ENCODE data around the gene ATP1A3. TPM values are rescaled to one million over a fixed set of nuclear protein-coding genes. Genes with fewer than 3 reads are reported as not detected.

ATP1A3 gene
- total and polyA plus RNA-seq, 9 donors = 0.18 to 1.2 (median 0.56) TPM

DNA sequence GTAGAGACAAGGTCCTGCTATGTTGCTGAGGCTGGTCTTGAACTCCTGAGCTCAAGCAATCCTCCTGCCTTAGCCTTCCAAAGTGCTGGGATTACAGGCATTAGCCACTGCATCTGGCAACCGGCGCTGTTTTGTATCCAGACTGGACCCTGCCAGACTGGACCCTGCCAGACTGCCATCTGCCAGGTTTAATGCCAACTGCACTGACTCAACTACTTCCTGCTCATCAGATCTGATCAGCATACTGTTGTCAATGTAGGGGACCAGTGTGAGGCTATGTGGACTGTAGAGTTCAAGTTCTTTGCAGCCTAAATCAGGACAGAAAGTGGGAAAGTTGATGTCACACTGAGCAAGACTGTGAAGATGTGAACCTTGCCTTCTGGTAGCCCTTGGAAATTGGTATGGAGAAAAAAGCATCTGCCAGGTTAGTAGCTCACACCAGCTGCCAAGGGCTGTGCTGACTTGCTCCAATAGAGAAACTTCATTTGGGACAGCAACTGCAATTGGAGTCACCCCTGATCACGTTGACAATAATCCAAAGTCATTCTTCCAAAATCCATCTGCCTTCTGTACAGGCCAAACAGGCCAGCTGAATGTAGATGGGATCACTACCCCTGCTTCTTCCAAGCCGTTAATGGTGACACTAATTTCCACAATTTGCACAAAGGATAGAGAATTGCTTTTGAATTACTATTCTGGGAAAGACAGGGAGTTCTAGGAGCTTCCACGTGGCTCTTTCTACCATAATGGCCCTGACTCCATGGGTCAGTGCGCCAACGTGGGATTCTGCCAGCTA, 36.8 kb upstream of the ATP1A3 start:
- H3K4me1 ChIP-seq (ENCODE audit: control insufficient read depth, insufficient read depth, low read length) = peaks cover 16% of the 10 kb centered on the region
- peak overlapping the region; percentile 62 for H3K27ac ChIP-seq (ENCODE audit: low read length)
- H3K4me3 ChIP-seq (ENCODE audit: low read length) = no peak overlapping the region
- 76% methylated on average over 6 of the region's 7 CpGs for WGBS (ENCODE audit: insufficient coverage)
- no peaks in the 10 kb centered on the region for H3K36me3 ChIP-seq (ENCODE audit: control insufficient read depth, insufficient read depth, low read length)
- H3K27me3 ChIP-seq (ENCODE audit: control insufficient read depth, insufficient read depth, low read length) = no peaks in the 10 kb centered on the region
- DNase-seq = peak; percentile 64
- H3K9me3 ChIP-seq (replicated peaks; ENCODE audit: control insufficient read depth, low read depth, low read length) = no peaks in the 10 kb centered on the region

DNA sequence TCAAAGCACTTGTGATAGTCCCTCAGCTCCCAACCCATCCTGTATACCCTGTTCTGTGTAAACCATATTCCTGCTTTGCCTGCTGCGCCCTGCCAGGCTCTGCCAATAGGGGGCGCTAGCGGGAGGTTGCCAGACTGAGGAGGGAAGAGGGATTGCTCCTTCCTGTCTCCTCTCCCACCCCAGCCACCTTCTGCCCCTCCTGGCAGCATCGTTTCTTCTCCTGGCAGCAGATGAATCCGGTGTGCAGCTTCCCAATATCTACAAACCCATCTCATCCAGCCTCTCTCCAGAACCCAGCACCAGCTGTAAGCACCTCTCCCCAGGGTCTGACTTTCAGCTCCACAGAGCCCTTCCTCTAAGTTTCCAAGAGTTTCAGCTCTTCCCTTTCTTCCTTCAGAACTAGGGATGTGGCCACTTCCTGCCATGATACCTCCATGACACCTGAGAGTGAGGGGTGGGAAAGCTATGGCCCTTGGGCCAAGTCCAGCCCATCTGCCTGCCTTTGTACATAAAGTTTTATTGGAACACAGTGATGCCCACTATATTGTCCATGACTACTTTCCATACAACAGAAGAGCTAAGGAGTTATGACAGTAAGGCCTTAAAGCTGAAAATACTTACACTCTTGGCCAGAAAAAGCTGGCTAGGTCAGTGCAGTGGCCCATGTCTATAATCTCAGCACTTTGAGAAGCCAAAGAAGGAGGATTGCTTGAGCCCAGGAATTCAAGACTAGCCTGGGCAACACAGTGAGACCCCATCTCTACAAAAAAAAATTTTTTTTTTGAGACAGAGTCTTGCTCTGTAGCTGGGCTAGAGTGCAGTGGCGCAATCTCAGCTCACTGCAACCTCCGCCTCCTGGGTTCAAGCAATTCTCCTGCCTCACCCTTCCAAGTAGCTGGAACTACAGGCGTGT, 34.5 kb upstream of the ATP1A3 start:
- Histone ChIP-seq H3K27me3 (ENCODE audit: control insufficient read depth, insufficient read depth, low read length) (no peaks in the 10 kb centered on the region), H3K27ac (ENCODE audit: low read length) (no peak overlapping the region), H3K9me3 (replicated peaks; ENCODE audit: control insufficient read depth, low read depth, low read length) (no peaks in the 10 kb centered on the region), H3K4me3 (ENCODE audit: low read length) (no peak overlapping the region), H3K4me1 (ENCODE audit: control insufficient read depth, insufficient read depth, low read length) (peaks cover 34% of the 10 kb centered on the region), H3K36me3 (ENCODE audit: control insufficient read depth, insufficient read depth, low read length) (no peaks in the 10 kb centered on the region)
- 37% methylated on average over 5 of the region's 8 CpGs for WGBS (ENCODE audit: insufficient coverage)
- DNase-seq = no peak

DNA sequence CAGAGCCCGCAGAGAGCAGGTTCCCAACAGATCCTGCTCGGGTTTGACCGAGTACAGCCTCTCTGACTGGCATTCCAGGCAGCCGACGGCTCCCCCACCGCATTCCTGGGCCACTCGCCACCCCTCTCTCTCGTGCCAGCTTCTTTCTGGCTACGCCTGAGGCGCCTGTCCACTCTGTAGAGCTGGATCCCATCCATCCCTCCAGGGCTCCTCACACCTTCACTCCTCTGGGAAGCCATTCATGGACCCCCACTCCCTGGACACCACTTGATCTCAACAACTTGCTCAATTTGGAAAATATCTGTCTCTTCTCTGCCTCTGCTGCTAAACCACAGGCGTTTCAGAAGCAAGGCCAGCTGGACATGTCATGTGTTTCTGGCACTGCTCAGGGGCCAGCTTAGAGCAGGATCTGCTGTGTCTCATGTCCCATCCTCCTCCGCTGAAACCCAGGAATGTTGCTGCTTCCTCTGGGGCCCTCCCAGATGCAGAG, 30.6 kb upstream of the ATP1A3 start:
- WGBS (ENCODE audit: insufficient coverage) = 32% methylated on average over 12 of the region's 12 CpGs
- H3K27ac ChIP-seq (ENCODE audit: low read length) = no peak overlapping the region
- no peaks in the 10 kb centered on the region for H3K9me3 ChIP-seq (replicated peaks; ENCODE audit: control insufficient read depth, low read depth, low read length)
- H3K4me1 ChIP-seq (ENCODE audit: control insufficient read depth, insufficient read depth, low read length) = peaks cover 18% of the 10 kb centered on the region
- peak; percentile 71 for DNase-seq
- no peak overlapping the region for H3K4me3 ChIP-seq (ENCODE audit: low read length)
- no peaks in the 10 kb centered on the region for H3K27me3 ChIP-seq (ENCODE audit: control insufficient read depth, insufficient read depth, low read length)
- no peaks in the 10 kb centered on the region for H3K36me3 ChIP-seq (ENCODE audit: control insufficient read depth, insufficient read depth, low read length)

DNA sequence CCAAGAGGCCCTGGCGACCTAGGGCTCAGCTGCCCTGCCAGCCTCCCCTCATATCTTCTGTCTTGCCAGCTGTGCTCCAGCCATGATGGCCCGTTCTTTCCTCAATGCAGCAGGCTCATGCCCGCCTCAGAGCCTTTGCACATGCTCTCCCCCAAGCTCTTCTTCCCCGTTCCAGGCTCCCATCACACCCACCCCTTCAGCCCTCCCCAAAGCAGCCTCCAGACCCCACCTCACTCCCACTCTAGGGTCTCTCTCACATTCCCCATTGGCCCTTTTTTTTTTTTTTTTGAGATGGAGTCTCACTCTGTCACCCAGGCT, 29.9 kb upstream of the ATP1A3 start:
- Histone ChIP-seq H3K27me3 (ENCODE audit: control insufficient read depth, insufficient read depth, low read length) (no peaks in the 10 kb centered on the region), H3K4me1 (ENCODE audit: control insufficient read depth, insufficient read depth, low read length) (peaks cover 18% of the 10 kb centered on the region), H3K4me3 (ENCODE audit: low read length) (no peak overlapping the region), H3K27ac (ENCODE audit: low read length) (no peak overlapping the region), H3K9me3 (replicated peaks; ENCODE audit: control insufficient read depth, low read depth, low read length) (no peaks in the 10 kb centered on the region), H3K36me3 (ENCODE audit: control insufficient read depth, insufficient read depth, low read length) (no peaks in the 10 kb centered on the region)
- no peak for DNase-seq
- 81% methylated on average over 4 of the region's 4 CpGs for WGBS (ENCODE audit: insufficient coverage)

DNA sequence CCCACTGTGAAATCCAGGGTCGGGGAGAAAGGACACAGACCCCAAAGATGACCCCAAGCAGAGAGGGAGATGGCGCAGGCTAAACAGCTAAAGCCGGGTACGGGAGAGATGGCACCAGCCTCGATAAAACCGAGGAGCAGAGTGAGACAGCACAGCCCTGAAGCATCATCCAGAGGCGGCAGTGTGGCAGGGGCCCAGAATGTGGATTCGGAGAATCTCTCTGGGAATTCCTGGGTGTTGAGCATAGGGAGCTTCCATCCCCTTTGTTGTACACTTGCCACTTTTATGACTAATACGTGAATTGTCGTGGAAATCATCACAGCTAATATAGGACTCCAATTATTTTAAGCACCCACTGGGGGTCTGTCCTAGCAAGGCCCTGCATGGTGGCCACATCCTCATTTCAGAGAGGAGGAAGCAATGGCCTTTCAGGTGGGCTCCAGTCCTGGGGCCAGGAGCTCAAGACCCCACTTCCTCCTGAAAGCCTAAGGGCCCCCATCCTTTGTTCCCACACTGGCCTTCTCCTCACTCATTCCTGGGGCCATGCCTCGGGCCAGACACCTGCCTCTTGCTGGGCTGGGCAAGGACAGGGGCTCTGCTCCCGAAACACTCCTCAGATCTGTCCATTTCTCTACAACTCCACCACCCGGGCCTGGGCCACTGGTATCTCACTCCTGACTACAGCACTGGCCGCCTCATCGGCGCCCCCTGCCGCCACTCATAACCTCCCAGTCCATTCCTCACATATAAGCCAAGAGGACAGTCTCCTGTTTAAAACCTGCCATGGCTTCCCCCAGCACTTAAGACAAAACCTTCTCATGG, 29.3 kb upstream of the ATP1A3 start:
- Histone ChIP-seq H3K27me3 (ENCODE audit: control insufficient read depth, insufficient read depth, low read length) (no peaks in the 10 kb centered on the region), H3K9me3 (replicated peaks; ENCODE audit: control insufficient read depth, low read depth, low read length) (no peaks in the 10 kb centered on the region), H3K36me3 (ENCODE audit: control insufficient read depth, insufficient read depth, low read length) (no peaks in the 10 kb centered on the region), H3K4me3 (ENCODE audit: low read length) (no peak overlapping the region), H3K4me1 (ENCODE audit: control insufficient read depth, insufficient read depth, low read length) (peaks cover 18% of the 10 kb centered on the region), H3K27ac (ENCODE audit: low read length) (no peak overlapping the region)
- WGBS (ENCODE audit: insufficient coverage) = 60% methylated on average over 13 of the region's 17 CpGs
- DNase-seq = no peak

DNA sequence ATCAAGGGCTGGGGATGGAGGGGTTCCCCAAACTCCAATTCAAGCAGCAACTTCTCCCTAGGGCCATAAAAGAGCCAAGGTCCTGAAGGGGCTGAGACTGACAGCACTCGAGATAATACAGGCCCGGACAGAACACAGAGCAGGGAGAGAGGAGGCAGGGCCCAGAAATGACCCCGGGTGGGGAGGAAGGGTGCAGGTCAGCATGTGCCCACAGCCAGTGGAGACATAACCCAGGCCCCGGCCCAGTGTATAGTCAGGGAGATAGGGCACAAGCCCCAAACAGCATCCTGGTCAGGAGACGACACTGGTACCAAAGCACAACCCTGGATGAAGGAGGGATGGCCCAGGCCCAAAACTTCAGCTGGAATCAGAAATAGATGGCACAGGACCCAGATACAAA, 28.6 kb upstream of the ATP1A3 start:
- H3K36me3 ChIP-seq (ENCODE audit: control insufficient read depth, insufficient read depth, low read length) = no peaks in the 10 kb centered on the region
- H3K4me1 ChIP-seq (ENCODE audit: control insufficient read depth, insufficient read depth, low read length) = peaks cover 18% of the 10 kb centered on the region
- 77% methylated on average over 4 of the region's 5 CpGs for WGBS (ENCODE audit: insufficient coverage)
- H3K4me3 ChIP-seq (ENCODE audit: low read length) = no peak overlapping the region
- H3K27ac ChIP-seq (ENCODE audit: low read length) = no peak overlapping the region
- no peaks in the 10 kb centered on the region for H3K27me3 ChIP-seq (ENCODE audit: control insufficient read depth, insufficient read depth, low read length)
- no peaks in the 10 kb centered on the region for H3K9me3 ChIP-seq (replicated peaks; ENCODE audit: control insufficient read depth, low read depth, low read length)
- no peak for DNase-seq

DNA sequence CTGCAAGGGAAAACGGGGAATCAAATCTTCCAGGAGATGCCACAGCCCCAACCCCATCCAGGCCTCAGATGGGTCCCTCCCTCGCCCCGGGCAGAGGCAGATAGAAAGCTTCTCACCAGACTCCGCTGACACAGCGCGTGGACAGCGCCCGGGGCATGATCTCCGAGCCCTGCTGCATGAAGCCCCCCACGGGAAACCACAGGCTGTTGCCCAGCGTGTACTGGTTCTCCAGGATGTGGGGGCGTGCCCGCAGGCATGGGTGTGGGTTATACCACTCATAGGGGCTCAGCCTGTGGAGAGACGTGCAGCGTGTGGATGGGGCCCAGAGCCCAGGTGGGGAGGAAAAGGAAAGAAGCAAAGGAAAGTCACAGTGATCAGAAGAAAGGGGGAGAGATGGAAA, 27.2 kb upstream of the ATP1A3 start:
- Histone ChIP-seq H3K27ac (ENCODE audit: low read length) (no peak overlapping the region), H3K27me3 (ENCODE audit: control insufficient read depth, insufficient read depth, low read length) (no peaks in the 10 kb centered on the region), H3K36me3 (ENCODE audit: control insufficient read depth, insufficient read depth, low read length) (no peaks in the 10 kb centered on the region), H3K4me3 (ENCODE audit: low read length) (no peak overlapping the region), H3K9me3 (replicated peaks; ENCODE audit: control insufficient read depth, low read depth, low read length) (no peaks in the 10 kb centered on the region), H3K4me1 (ENCODE audit: control insufficient read depth, insufficient read depth, low read length) (peaks cover 18% of the 10 kb centered on the region)
- 82% methylated on average over 15 of the region's 15 CpGs for WGBS (ENCODE audit: insufficient coverage)
- DNase-seq = no peak

DNA sequence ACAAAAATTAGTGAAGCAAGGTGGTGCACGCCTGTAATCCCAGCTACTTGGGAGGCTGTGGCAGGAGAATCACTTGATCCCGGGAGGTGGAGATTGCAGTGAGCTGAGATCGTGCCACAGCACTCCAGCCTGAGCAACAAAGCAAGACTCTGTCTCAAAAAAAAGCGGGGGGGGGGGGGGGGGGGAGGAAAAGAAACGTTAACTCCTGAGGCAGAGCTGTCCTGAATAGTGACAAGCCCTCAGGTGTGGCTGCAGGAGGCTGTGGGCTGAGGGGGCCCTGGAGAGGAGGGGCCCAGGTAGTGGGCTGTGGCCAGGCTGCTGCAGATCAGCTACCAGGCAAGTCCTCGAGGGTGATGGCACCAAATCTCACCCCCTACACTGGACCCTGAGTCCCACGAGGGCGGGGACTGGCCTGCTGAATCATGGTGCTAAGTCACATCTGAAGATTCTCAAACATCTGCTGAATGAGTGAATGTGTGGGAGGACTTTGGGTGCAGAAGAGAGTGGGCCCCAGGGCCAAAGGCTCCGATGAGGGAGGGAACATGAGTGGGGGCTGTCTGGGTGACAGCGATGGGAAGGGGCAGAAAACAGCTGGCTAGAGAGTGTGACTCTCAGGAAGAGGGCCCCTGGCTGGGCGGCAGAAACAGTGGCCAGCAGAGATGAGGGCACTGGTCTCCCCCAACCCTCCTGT, 24.6 kb upstream of the ATP1A3 start:
- Histone ChIP-seq H3K27ac (ENCODE audit: low read length) (no peak overlapping the region), H3K27me3 (ENCODE audit: control insufficient read depth, insufficient read depth, low read length) (no peaks in the 10 kb centered on the region), H3K36me3 (ENCODE audit: control insufficient read depth, insufficient read depth, low read length) (no peaks in the 10 kb centered on the region), H3K4me3 (ENCODE audit: low read length) (no peak overlapping the region), H3K9me3 (replicated peaks; ENCODE audit: control insufficient read depth, low read depth, low read length) (no peaks in the 10 kb centered on the region), H3K4me1 (ENCODE audit: control insufficient read depth, insufficient read depth, low read length) (no peaks in the 10 kb centered on the region)
- 83% methylated on average over 7 of the region's 11 CpGs for WGBS (ENCODE audit: insufficient coverage)
- no peak for DNase-seq

DNA sequence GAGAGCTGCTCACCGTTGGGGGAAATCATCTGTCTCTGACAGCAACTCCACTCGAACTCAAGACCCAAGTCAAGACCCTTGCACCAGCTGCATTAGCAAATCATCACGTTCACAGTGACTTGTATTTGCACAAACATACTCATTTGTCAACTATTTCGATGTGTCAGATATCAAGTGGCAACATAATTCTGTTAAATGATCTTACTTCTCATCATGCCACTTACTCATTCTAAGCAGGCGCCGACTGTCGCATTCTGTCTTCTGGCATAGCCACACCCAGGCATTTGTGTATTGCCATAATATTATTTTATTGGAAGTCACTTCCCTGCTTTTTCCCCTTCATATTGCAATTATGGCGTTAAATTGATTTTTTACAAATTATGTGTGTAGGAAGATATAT, 23.0 kb upstream of the ATP1A3 start:
- Histone ChIP-seq H3K27me3 (ENCODE audit: control insufficient read depth, insufficient read depth, low read length) (no peaks in the 10 kb centered on the region), H3K4me3 (ENCODE audit: low read length) (no peak overlapping the region), H3K36me3 (ENCODE audit: control insufficient read depth, insufficient read depth, low read length) (no peaks in the 10 kb centered on the region), H3K27ac (ENCODE audit: low read length) (no peak overlapping the region), H3K4me1 (ENCODE audit: control insufficient read depth, insufficient read depth, low read length) (no peaks in the 10 kb centered on the region), H3K9me3 (replicated peaks; ENCODE audit: control insufficient read depth, low read depth, low read length) (no peaks in the 10 kb centered on the region)
- DNase-seq = no peak
- WGBS (ENCODE audit: insufficient coverage) = 74% methylated on average over 3 of the region's 8 CpGs
